HepG2 (cell line): ENCODE results near the gene NOL12. TPM values are rescaled to one million over a fixed set of nuclear protein-coding genes. Genes with fewer than 3 reads are reported as not detected.
A peak's percentile ranks its signal among the peaks of the same experiment; 100 is the strongest.

Experiments
- BCLAF1 ChIP-seq: fragments of 450-650 bp; IDR thresholded peaks from 2 replicates; pipeline ENCODE4 v1.6.1; 2017; ENCODE audit warnings: mild to moderate bottlenecking
- CTCF ChIP-seq: sonication (generic); formaldehyde crosslinking; IDR thresholded peaks from 2 replicates; pipeline ENCODE4 v1.5.0; 2020; ENCODE audit warnings: mild to moderate bottlenecking, missing genetic modification reagents, moderate library complexity
- ELF4 ChIP-seq: sonication (generic); formaldehyde crosslinking; IDR thresholded peaks from 2 replicates; pipeline ENCODE4 v1.5.0; 2020; ENCODE audit warnings: missing genetic modification reagents, mild to moderate bottlenecking, moderate library complexity, borderline replicate concordance
- GRHL1 ChIP-seq: sonication (generic); formaldehyde crosslinking; conservative IDR thresholded peaks from 2 replicates; pipeline ENCODE4 v1.8.0; 2022; ENCODE audit warnings: missing genetic modification reagents
- HOXD1 ChIP-seq: sonication (generic); formaldehyde crosslinking; IDR thresholded peaks from 2 replicates; pipeline ENCODE4 v1.5.0; 2020; ENCODE audit warnings: missing genetic modification reagents
- IKZF4 ChIP-seq: sonication (generic); formaldehyde crosslinking; IDR thresholded peaks from 2 replicates; pipeline ENCODE4 v1.5.1; 2020; ENCODE audit warnings: borderline replicate concordance, mild to moderate bottlenecking, low read depth, missing genetic modification reagents; ENCODE audit errors: not compliant biosample characterization
- ISX ChIP-seq: sonication (generic); formaldehyde crosslinking; conservative IDR thresholded peaks from 2 replicates; pipeline ENCODE4 v1.5.0; 2020; ENCODE audit warnings: missing genetic modification reagents
- MED8 ChIP-seq: sonication (generic); formaldehyde crosslinking; IDR thresholded peaks from 2 replicates; pipeline ENCODE4 v1.8.1; 2023; ENCODE audit warnings: mild to moderate bottlenecking, missing genetic modification reagents; ENCODE audit not compliant: insufficient replicate concordance
- MXD3 ChIP-seq: IDR thresholded peaks from 2 replicates; pipeline ENCODE4 v1.6.1; 2016; ENCODE audit warnings: mild to moderate bottlenecking, missing biosample characterization, missing genetic modification reagents
- REXO4 ChIP-seq: sonication (generic); formaldehyde crosslinking; IDR thresholded peaks from 2 replicates; pipeline ENCODE4 v1.8.0; 2022; ENCODE audit warnings: missing genetic modification reagents, mild to moderate bottlenecking, borderline replicate concordance
- RFX5 ChIP-seq: IDR thresholded peaks from 2 replicates; pipeline ENCODE4 v1.6.1; 2011; ENCODE audit warnings: low read depth, low read length, improper control_type of control experiment
- TBP ChIP-seq: sonication (generic); formaldehyde crosslinking; IDR thresholded peaks from 2 replicates; pipeline ENCODE4 v1.5.0; 2020; ENCODE audit warnings: missing genetic modification reagents
- TCF7 ChIP-seq: sonication (generic); IDR thresholded peaks from 2 replicates; pipeline ENCODE4 v1.6.1; 2016; ENCODE audit warnings: antibody characterized with exemption, low read depth
- ZBTB21 ChIP-seq: sonication (generic); formaldehyde crosslinking; IDR thresholded peaks from 2 replicates; pipeline ENCODE4 v1.4.0; 2020; ENCODE audit warnings: missing genetic modification reagents
- ZHX1 ChIP-seq: sonication (generic); formaldehyde crosslinking; IDR thresholded peaks from 2 replicates; pipeline ENCODE4 v1.8.1; 2022; ENCODE audit warnings: low read depth, mild to moderate bottlenecking, missing genetic modification reagents
- ZNF441 ChIP-seq: sonication (generic); formaldehyde crosslinking; IDR thresholded peaks from 2 replicates; pipeline ENCODE4 v1.7.0; 2021; ENCODE audit warnings: missing genetic modification reagents, borderline replicate concordance
- ZNF501 ChIP-seq: sonication (generic); formaldehyde crosslinking; IDR thresholded peaks from 2 replicates; pipeline ENCODE4 v1.5.1; 2020; ENCODE audit warnings: mild to moderate bottlenecking, moderate library complexity, missing genetic modification reagents
- ZNF547 ChIP-seq: sonication (generic); formaldehyde crosslinking; IDR thresholded peaks from 2 replicates; pipeline ENCODE4 v1.5.1; 2020; ENCODE audit warnings: mild to moderate bottlenecking, missing genetic modification reagents
- ZNF567 ChIP-seq: sonication (generic); formaldehyde crosslinking; IDR thresholded peaks from 2 replicates; pipeline ENCODE4 v1.8.1; 2023; ENCODE audit warnings: mild to moderate bottlenecking, missing genetic modification reagents, borderline replicate concordance
- polyA plus RNA-seq, 8 experiments: library from polyadenylated mRNA; depleted of rRNA in 3 of 8; stranded (reverse) in 7 of 8; unstranded in 1 of 8; fragments of >200 nt; fragmentation: Illumina TruSeq in 4 of 8; extraction: Trizol in 4 of 8; gene quantifications; 2 replicates each; pipeline versions ENCODE4 v1.2.1 to v1.2.3, GENCODE V29; 2011 to 2016; ENCODE audit warnings: low read depth in 4 of 8, missing spikeins in 1 of 8, mixed read lengths in 1 of 8; ENCODE audit not compliant: insufficient read depth in 1 of 8
- total RNA-seq, 5 experiments: library from RNA; depleted of rRNA; stranded (reverse); fragments of >200 nt; fragmentation: Illumina TruSeq; extraction: Trizol; gene quantifications; 2 replicates each; pipeline ENCODE4 v1.2.3, GENCODE V29; 2016; ENCODE audit warnings: low read depth in 1 of 5

The NOL12 gene
- total and polyA plus RNA-seq, 2 of the 13 experiments (the other 11 are each of a cell fraction or from before 2014, with no cell fraction given), result 14.3 to 31.4 TPM

GRCh38 chr22:37734964-37735451 is 48.9 kb downstream of the NOL12 start (continued):
- TF ChIP-seq BCLAF1 (no peak), ZNF501 (CRISPR knock-in tag) (0 out of 2 replicates have a peak, but pooled peaks have one; percentile 30), ELF4 (CRISPR knock-in tag) (no peak), IKZF4 (no peak), ISX (CRISPR knock-in tag) (no peak), RFX5 (no peak), ZBTB21 (CRISPR knock-in tag) (no peak), TBP (CRISPR knock-in tag) (no peak), ZNF441 (CRISPR knock-in tag) (no peak), TCF7 (peak; percentile 68; the same call in 1 of the 2 replicates), ZNF567 (CRISPR knock-in tag) (0 out of 2 replicates have a peak, but pooled peaks have one; percentile 40), CTCF (peak; percentile 96), MXD3 (no peak), ZNF547 (no peak), ZHX1 (CRISPR knock-in tag) (no peak), GRHL1 (CRISPR knock-in tag) (no peak), REXO4 (CRISPR knock-in tag) (no peak), HOXD1 (CRISPR knock-in tag) (no peak), MED8 (CRISPR knock-in tag) (no peak)
